HEK293T (cell line): ENCODE measurements around the gene TRIM72.

Experiments used
- BHLHE40 ChIP-seq: fragments of 450-650 bp; IDR thresholded peaks from 2 replicates; pipeline ENCODE4 v1.6.1; 2016; ENCODE audit warnings: mild to moderate bottlenecking, moderate library complexity, borderline replicate concordance
- FOXA1 ChIP-seq: fragments of 450-650 bp; IDR thresholded peaks from 2 replicates; pipeline ENCODE4 v1.6.1; 2016; ENCODE audit warnings: mild to moderate bottlenecking
- SP1 ChIP-seq: fragments of 450-650 bp; IDR thresholded peaks from 2 replicates; pipeline ENCODE4 v1.6.1; 2017

DNA sequence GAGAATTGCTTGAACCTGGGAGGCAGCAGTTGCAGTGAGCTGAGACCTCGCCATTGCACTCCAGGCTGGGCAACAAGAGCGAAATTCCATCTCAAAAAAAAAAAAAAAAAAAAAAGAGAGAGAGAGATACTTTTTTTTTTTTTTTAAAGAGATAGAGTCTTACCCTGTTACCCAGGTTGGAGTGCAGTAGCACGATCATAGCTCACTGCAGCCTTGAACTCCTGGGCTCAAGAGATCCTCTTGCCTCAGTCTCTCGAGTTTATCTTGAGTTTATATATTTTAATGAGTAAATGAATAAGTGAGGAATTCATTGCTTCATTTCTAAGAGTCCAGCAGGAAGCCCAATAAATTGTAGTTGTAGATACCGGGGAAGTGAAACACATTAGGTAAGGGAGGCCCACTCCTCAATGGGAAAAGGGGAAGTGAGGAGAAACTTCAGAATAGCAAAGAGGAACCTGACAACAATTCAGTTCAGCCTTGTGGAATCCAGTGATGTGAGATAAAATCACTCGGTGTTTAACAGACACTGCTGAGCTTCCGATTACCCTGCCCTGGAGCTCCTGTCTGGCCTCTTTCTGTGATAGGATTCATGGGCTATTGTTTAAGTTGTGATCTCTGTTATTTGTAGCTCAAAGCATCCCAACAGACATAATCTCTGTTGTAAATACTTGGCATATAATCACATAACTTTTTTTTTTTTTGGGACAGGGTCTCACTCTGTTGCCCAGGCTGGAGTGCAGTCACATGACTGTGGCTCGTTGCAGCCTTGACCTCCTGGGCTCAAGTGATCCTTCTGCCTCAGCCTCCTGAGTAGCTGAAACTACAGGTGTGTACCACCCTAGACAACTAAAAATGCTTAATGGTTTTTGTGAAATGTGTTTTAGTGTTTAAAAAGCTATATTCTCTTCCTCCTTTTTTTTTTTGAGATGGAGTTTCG is 30.1 kb downstream of the TRIM72 start:
- TF ChIP-seq FOXA1 (no peak), BHLHE40 (no peak), SP1 (no peak)
